K562 (cell line): ENCODE measurements around the gene GON4L. TPM values are rescaled to one million over a fixed set of nuclear protein-coding genes. Genes with fewer than 3 reads are reported as not detected.

ENCODE experiments used
- CREM ChIP-seq: IDR thresholded peaks from 2 replicates; pipeline ENCODE4 v1.6.1; 2014; ENCODE audit warnings: antibody characterized with exemption, low read depth
- FOXM1 ChIP-seq, 2 experiments: fragments of 450-650 bp in 1 of 2; sonication (generic) in 1 of 2; formaldehyde crosslinking in 1 of 2; IDR thresholded peaks; 2 replicates each; pipeline versions ENCODE4 v1.6.1 to v1.9.0; 2017 to 2022; ENCODE audit warnings: low read depth in 2 of 2, mild to moderate bottlenecking in 2 of 2, missing genetic modification reagents in 1 of 2, moderate library complexity in 1 of 2
- JUN ChIP-seq, 2 experiments: sonication (generic) in 1 of 2; formaldehyde crosslinking in 1 of 2; IDR thresholded peaks; 2 replicates each; pipeline versions ENCODE4 v1.6.1 to v1.8.0; 2012 to 2022; ENCODE audit warnings: borderline replicate concordance in 2 of 2, mild to moderate bottlenecking in 2 of 2, improper control_type of control experiment in 1 of 2, low read depth in 1 of 2, low read length in 1 of 2, missing genetic modification reagents in 1 of 2
- L3MBTL2 ChIP-seq: fragments of 450-650 bp; IDR thresholded peaks from 2 replicates; pipeline ENCODE4 v1.6.1; 2016; ENCODE audit warnings: mild to moderate bottlenecking, moderate library complexity
- MBD1 ChIP-seq: fragments of 250-450 bp; sonication (Bioruptor Pico); IDR thresholded peaks from 2 replicates; pipeline ENCODE4 v1.8.0; 2022; ENCODE audit warnings: inconsistent platforms
- POLR2G ChIP-seq: fragments of 200-400 bp; formaldehyde crosslinking; IDR thresholded peaks from 2 replicates; pipeline ENCODE4 v1.6.1; 2017; ENCODE audit warnings: low read depth, mild to moderate bottlenecking, antibody characterized with exemption, low read length, moderate library complexity
- POLR2H ChIP-seq: IDR thresholded peaks from 2 replicates; pipeline ENCODE4 v1.6.1; 2016; ENCODE audit warnings: missing genetic modification characterization, low read depth, mild to moderate bottlenecking, control low read depth, missing compliant biosample characterization, moderate library complexity
- THAP12 ChIP-seq: fragments of 250-450 bp; sonication (Bioruptor Pico); IDR thresholded peaks from 2 replicates; pipeline ENCODE4 v1.9.0; 2021; ENCODE audit warnings: mild to moderate bottlenecking, inconsistent platforms
- THRAP3 ChIP-seq: fragments of 450-650 bp; IDR thresholded peaks from 2 replicates; pipeline ENCODE4 v1.6.1; 2016; ENCODE audit warnings: mild to moderate bottlenecking, inconsistent platforms, borderline replicate concordance
- ZBTB26 ChIP-seq: fragments of 450-650 bp; formaldehyde crosslinking; IDR thresholded peaks from 2 replicates; pipeline ENCODE4 v1.4.0; 2022; ENCODE audit warnings: missing genetic modification characterization
- ZFP30 ChIP-seq: fragments of 250-450 bp; sonication (Bioruptor Pico); IDR thresholded peaks from 2 replicates; pipeline ENCODE4 v1.8.0; 2022; ENCODE audit warnings: moderate library complexity, mild to moderate bottlenecking, inconsistent platforms, borderline replicate concordance
- polyA plus RNA-seq, 8 experiments: library from polyadenylated mRNA; depleted of rRNA in 4 of 8; stranded (reverse) in 5 of 8; unstranded in 3 of 8; fragments of >200 nt; fragmentation: Nextera tagmentation in 2 of 8; fragmentation: Illumina TruSeq in 1 of 8; extraction: Ambion mirVana in 2 of 8; extraction: Trizol in 1 of 8; gene quantifications; 2 replicates each; pipeline versions ENCODE4 v1.2.1 to v1.2.3, GENCODE V29; 2011 to 2014; ENCODE audit warnings: inconsistent platforms in 1 of 8, missing spikeins in 1 of 8
- total RNA-seq, 7 experiments: library from RNA; depleted of rRNA in 6 of 7; stranded (reverse); fragments of >200 nt in 6 of 7; fragmentation: Illumina TruSeq in 2 of 7; extraction: Trizol in 2 of 7; gene quantifications; 2 replicates each; pipeline versions ENCODE4 v1.2.1 to v1.2.3, GENCODE V29; 2011 to 2021; ENCODE audit warnings: low replicate concordance in 1 of 7
- TF ChIP-seq, protein P1 (sequence below), 3 experiments: fragments of 200-800 bp in 1 of 3; sonication (Bioruptor generic) in 1 of 3; sonication (generic) in 1 of 3; formaldehyde crosslinking in 1 of 3; IDR thresholded peaks; 2 replicates each; pipeline versions ENCODE4 v1.6.1 to v1.8.0; 2016 to 2022; ENCODE audit warnings: mild to moderate bottlenecking in 2 of 3, missing compliant biosample characterization in 2 of 3, missing genetic modification characterization in 2 of 3, missing genetic modification reagents in 1 of 3
- TF ChIP-seq, protein P2 (sequence below): fragments of 450-650 bp; IDR thresholded peaks from 2 replicates; pipeline ENCODE4 v1.6.1; 2016; ENCODE audit warnings: antibody characterized with exemption

The GON4L gene
- total and polyA plus RNA-seq, 9 of the 15 experiments (the other 6 are each of a cell fraction or from before 2014, with no cell fraction given): 20.2 to 47.4 (median 33.6) TPM

GRCh38 chr1:155856975-155857930 lies at the start of gene GON4L (continued):
- TF ChIP-seq L3MBTL2 (peak; percentile 61; the same call in 1 of the 2 replicates), THRAP3 (no peak), THAP12 (CRISPR knock-in tag) (peak; percentile 79), JUN (IDR thresholded peaks at IDR 0.05; ENCODE audit: borderline replicate concordance, low read depth, low read length) (peak; percentile 56; the same call in 1 of the 2 replicates), JUN (CRISPR knock-in tag; IDR thresholded peaks at IDR 0.05; ENCODE audit: borderline replicate concordance) (no peak; the same call in 1 of the 2 replicates), ZBTB26 (CRISPR knock-in tag) (peak; percentile 78; the same call in 1 of the 2 replicates), CREM (peak; percentile 94), ZFP30 (CRISPR knock-in tag) (no peak), POLR2G (peak; percentile 92), POLR2H (tag) (peak; percentile 62; the same call in 1 of the 2 replicates), FOXM1 (IDR thresholded peaks at IDR 0.05; ENCODE audit: low read depth) (peak; percentile 94), FOXM1 (CRISPR knock-in tag; IDR thresholded peaks at IDR 0.05; ENCODE audit: low read depth) (peak; percentile 35; the same call in 1 of the 2 replicates), MBD1 (no peak)
- TF ChIP-seq, protein P1, sequence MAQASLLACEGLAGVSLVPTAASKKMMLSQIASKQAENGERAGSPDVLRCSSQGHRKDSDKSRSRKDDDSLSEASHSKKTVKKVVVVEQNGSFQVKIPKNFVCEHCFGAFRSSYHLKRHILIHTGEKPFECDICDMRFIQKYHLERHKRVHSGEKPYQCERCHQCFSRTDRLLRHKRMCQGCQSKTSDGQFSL (CRISPR knock-in tag; IDR thresholded peaks at IDR 0.05): no peak
- TF ChIP-seq, protein P1 (tag; IDR thresholded peaks at IDR 0.05): no peak
- TF ChIP-seq, protein P2, sequence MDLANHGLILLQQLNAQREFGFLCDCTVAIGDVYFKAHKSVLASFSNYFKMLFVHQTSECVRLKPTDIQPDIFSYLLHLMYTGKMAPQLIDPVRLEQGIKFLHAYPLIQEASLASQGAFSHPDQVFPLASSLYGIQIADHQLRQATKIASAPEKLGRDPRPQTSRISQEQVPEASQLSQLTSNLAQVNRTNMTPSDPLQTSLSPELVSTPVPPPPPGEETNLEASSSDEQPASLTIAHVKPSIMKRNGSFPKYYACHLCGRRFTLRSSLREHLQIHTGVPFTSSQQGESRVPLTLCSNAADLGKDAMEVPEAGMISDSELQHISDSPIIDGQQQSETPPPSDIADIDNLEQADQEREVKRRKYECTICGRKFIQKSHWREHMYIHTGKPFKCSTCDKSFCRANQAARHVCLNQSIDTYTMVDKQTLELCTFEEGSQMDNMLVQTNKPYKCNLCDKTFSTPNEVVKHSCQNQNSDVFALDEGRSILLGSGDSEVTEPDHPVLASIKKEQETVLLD: peak; percentile 93
